DOHH2 (cell line): ENCODE results near the gene MDH1.

Experiments
- H3F3A ChIP-seq: fragments of 200-600 bp; sonication (generic), shearing (Covaris generic); 2 replicates; pipeline ENCODE4 v1.6.0; 2016; ENCODE audit warnings: antibody characterized with exemption, mild to moderate bottlenecking; ENCODE audit not compliant: control insufficient read depth, insufficient read depth
- H3K27ac ChIP-seq: fragments of 200-600 bp; sonication (generic); 2 replicates; pipeline ENCODE4 v1.5.1; 2014; ENCODE audit warnings: low read depth, mild to moderate bottlenecking, low read length, moderate library complexity
- H3K27me3 ChIP-seq: fragments of 200-600 bp; sonication (generic); 2 replicates; pipeline ENCODE4 v1.6.1; 2014; ENCODE audit warnings: mild to moderate bottlenecking, low read length, mixed read lengths; ENCODE audit not compliant: control insufficient read depth
- H3K36me3 ChIP-seq: fragments of 200-600 bp; sonication (generic); 2 replicates; pipeline ENCODE4 v1.6.1; 2014; ENCODE audit warnings: mild to moderate bottlenecking, low read length, moderate library complexity, mixed read lengths; ENCODE audit not compliant: control insufficient read depth
- H3K4me1 ChIP-seq: fragments of 200-600 bp; sonication (generic); 2 replicates; pipeline ENCODE4 v1.6.1; 2014; ENCODE audit warnings: mild to moderate bottlenecking, low read length, mixed read lengths; ENCODE audit not compliant: control insufficient read depth
- H3K4me2 ChIP-seq: fragments of 200-600 bp; sonication (generic); 2 replicates; pipeline ENCODE4 v1.6.0; 2014; ENCODE audit warnings: mild to moderate bottlenecking, low read length, moderate library complexity
- H3K4me3 ChIP-seq: fragments of 200-600 bp; sonication (generic); 2 replicates; pipeline ENCODE4 v1.5.1; 2014; ENCODE audit warnings: mild to moderate bottlenecking, low read length, mixed read lengths
- H3K79me2 ChIP-seq: fragments of 200-600 bp; sonication (generic); 2 replicates; pipeline ENCODE4 v1.6.1; 2014; ENCODE audit warnings: mild to moderate bottlenecking, low read length, mixed read lengths; ENCODE audit not compliant: control insufficient read depth
- H3K9me2 ChIP-seq: fragments of 200-600 bp; sonication (generic); replicated peaks from 2 replicates; pipeline ENCODE4 v1.6.1; 2014; ENCODE audit warnings: mild to moderate bottlenecking, low read length, mixed read lengths; ENCODE audit not compliant: control insufficient read depth
- H3K9me3 ChIP-seq: fragments of 200-600 bp; sonication (generic); 2 replicates; pipeline ENCODE4 v1.6.1; 2014; ENCODE audit warnings: antibody characterized with exemption, low read length, mixed read lengths; ENCODE audit not compliant: control insufficient read depth, insufficient read depth
- H4K20me1 ChIP-seq: fragments of 200-600 bp; sonication (generic); 2 replicates; pipeline ENCODE4 v1.6.0; 2014; ENCODE audit warnings: low read depth, mild to moderate bottlenecking, antibody characterized with exemption, low read length, moderate library complexity; ENCODE audit not compliant: control insufficient read depth, insufficient read depth
- EZH2phosphoT487 ChIP-seq: fragments of 200-600 bp; sonication (generic); IDR thresholded peaks from 2 replicates; pipeline ENCODE4 v1.6.1; 2017; ENCODE audit warnings: borderline replicate concordance, mild to moderate bottlenecking, antibody characterized with exemption, low read length, moderate library complexity, mixed read lengths
- TF ChIP-seq, protein P1 (sequence below): fragments of 200-600 bp; sonication (generic); IDR thresholded peaks from one replicate; pipeline ENCODE4 v1.5.1; 2014; ENCODE audit warnings: antibody characterized with exemption, mild to moderate bottlenecking, low read depth, low read length; ENCODE audit not compliant: poor library complexity, severe bottlenecking

MDH1 gene

DNA sequence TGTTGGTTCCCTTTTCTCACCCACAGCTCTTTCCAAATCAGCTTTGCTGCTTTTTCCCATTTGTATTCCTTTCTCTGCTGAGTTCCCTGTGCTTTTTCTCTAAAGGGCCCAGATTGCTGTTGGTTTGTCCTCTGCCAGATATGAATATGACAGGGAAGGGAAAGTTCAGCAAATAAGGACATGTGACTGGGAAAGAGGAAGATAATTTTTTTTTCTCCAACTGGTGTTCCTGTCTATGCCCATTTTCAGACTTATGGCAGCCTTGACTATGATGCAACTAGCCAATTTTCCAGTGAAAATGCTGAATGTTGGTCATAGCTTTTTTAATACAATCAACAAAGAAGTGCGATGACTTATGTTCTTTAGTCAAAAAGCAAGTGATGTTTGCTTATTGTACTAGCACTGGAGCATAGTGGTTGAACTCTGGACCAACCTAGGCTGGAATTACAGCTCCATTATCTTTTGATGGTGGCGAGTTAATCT, 7.7 kb downstream of the MDH1 start:
- Histone ChIP-seq H3K9me2 (no peaks in the 10 kb centered on the region), H3F3A (peaks cover 5% of the 10 kb centered on the region), H4K20me1 (peaks cover 3% of the 10 kb centered on the region; the same call in 1 of the 2 replicates), H3K4me2 (no peak overlapping the region), H3K36me3 (peaks cover 72% of the 10 kb centered on the region), H3K27ac (no peak overlapping the region), H3K79me2 (peaks cover 59% of the 10 kb centered on the region), H3K9me3 (no peaks in the 10 kb centered on the region), H3K27me3 (no peaks in the 10 kb centered on the region), H3K4me3 (no peak overlapping the region), H3K4me1 (peaks cover 13% of the 10 kb centered on the region)
- TF ChIP-seq, protein P1, sequence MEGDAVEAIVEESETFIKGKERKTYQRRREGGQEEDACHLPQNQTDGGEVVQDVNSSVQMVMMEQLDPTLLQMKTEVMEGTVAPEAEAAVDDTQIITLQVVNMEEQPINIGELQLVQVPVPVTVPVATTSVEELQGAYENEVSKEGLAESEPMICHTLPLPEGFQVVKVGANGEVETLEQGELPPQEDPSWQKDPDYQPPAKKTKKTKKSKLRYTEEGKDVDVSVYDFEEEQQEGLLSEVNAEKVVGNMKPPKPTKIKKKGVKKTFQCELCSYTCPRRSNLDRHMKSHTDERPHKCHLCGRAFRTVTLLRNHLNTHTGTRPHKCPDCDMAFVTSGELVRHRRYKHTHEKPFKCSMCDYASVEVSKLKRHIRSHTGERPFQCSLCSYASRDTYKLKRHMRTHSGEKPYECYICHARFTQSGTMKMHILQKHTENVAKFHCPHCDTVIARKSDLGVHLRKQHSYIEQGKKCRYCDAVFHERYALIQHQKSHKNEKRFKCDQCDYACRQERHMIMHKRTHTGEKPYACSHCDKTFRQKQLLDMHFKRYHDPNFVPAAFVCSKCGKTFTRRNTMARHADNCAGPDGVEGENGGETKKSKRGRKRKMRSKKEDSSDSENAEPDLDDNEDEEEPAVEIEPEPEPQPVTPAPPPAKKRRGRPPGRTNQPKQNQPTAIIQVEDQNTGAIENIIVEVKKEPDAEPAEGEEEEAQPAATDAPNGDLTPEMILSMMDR, result no peak
- TF ChIP-seq EZH2phosphoT487, result no peak

DNA sequence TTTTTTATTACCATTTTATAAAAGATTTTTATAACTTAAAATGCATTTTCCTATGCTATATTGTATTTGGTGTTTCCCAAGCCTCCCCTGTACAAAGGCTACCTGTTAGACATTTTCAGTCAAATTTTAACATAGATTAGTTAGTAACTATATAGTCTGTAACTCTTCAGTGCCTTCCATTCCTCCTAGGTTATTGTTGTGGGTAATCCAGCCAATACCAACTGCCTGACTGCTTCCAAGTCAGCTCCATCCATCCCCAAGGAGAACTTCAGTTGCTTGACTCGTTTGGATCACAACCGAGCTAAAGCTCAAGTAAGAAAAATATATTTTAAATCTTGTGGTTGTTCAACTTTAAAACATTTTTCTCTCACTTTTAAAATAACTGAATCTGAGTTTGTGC, 10.2 kb downstream of the MDH1 start:
- TF ChIP-seq EZH2phosphoT487, result no peak
- TF ChIP-seq, protein P1, result no peak
- Histone ChIP-seq H4K20me1 (peaks cover under 1% of the 10 kb centered on the region; the same call in 1 of the 2 replicates), H3F3A (peaks cover 2% of the 10 kb centered on the region; the same call in 1 of the 2 replicates), H3K27ac (no peak overlapping the region), H3K9me3 (no peaks in the 10 kb centered on the region), H3K27me3 (no peaks in the 10 kb centered on the region), H3K79me2 (peaks cover 34% of the 10 kb centered on the region), H3K9me2 (no peaks in the 10 kb centered on the region), H3K4me3 (no peak overlapping the region), H3K4me1 (no peaks in the 10 kb centered on the region), H3K36me3 (peaks cover 82% of the 10 kb centered on the region), H3K4me2 (no peak overlapping the region)

DNA sequence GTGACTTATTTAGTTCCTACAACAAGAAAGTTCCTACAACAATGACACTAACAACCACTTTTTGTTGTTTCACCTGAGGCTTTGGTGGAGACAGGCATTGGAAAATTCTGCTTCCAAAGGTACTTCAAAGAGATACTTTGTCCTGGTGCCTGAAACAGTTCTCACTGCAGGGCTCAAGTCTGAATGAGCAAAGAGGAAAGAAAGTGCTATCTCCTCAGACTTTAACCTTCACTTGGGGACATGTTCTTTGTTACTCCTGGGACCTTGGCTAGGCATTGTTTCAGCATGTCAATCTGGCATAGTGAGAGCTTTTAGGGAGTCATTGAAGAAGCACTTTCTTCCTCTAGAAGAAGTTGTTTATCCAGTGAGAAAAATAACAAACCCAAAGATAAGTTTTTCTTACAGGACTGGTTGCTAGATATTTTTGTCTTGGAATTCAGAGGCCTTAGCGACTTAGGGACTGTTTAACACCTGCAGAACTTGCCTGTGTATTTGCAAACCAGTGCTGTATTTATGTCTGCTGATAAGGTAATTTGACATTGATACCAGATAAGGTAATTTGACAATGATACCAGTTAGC, 12.2 kb downstream of the MDH1 start:
- H3K9me2 ChIP-seq, result no peaks in the 10 kb centered on the region
- H3K4me2 ChIP-seq, result no peak overlapping the region
- no peaks in the 10 kb centered on the region for H4K20me1 ChIP-seq
- H3K79me2 ChIP-seq, result peaks cover 15% of the 10 kb centered on the region
- H3K27ac ChIP-seq, result no peak overlapping the region
- H3F3A ChIP-seq, result peaks cover 2% of the 10 kb centered on the region; the same call in 1 of the 2 replicates
- H3K36me3 ChIP-seq, result peaks cover 81% of the 10 kb centered on the region
- no peak overlapping the region for H3K4me3 ChIP-seq
- no peaks in the 10 kb centered on the region for H3K4me1 ChIP-seq
- no peaks in the 10 kb centered on the region for H3K27me3 ChIP-seq
- TF ChIP-seq EZH2phosphoT487, result no peak
- TF ChIP-seq, protein P1, result no peak
- H3K9me3 ChIP-seq, result no peaks in the 10 kb centered on the region
